HEK293 (cell line): ENCODE measurements around the gene PLB1.

Experiments
- CTCF ChIA-PET: fragments of 350-600 bp; formaldehyde crosslinking; extraction: SDS; loops from one replicate; lab custom pipeline; 2021; ENCODE audit warnings: antibody characterized with exemption; lab: Yijun Ruan, JAX
- POLR2A ChIA-PET: fragments of 300-600 bp; formaldehyde crosslinking; extraction: SDS; loops from one replicate; lab custom pipeline; 2020; ENCODE audit warnings: antibody characterized with exemption, inconsistent platforms; lab: Yijun Ruan, JAX
- H3K27ac ChIP-seq: fragments of 200-500 bp; sonication (Bioruptor generic); 2 replicates; pipeline ENCODE4 v1.5.1; 2014; ENCODE audit warnings: low read depth, low read length, control low read depth, inconsistent platforms; ENCODE audit errors: extremely low read depth
- H3K36me3 ChIP-seq, 2 experiments: fragments of 200-500 bp in 1 of 2; sonication (Bioruptor generic) in 1 of 2; 1 replicate in 1 of 2; 2 replicates in 1 of 2; pipeline ENCODE4 v1.5.1; 2014 to 2017; ENCODE audit warnings: inconsistent platforms in 2 of 2, low read length in 2 of 2; ENCODE audit not compliant: control insufficient read depth in 2 of 2, insufficient read depth in 1 of 2
- H3K4me1 ChIP-seq: fragments of 200-500 bp; sonication (Bioruptor generic); 2 replicates; pipeline ENCODE4 v1.5.1; 2014; ENCODE audit warnings: mild to moderate bottlenecking, low read length, inconsistent platforms; ENCODE audit not compliant: control insufficient read depth, insufficient read depth
- H3K4me3 ChIP-seq: 2 replicates; pipeline ENCODE4 v1.5.1; 2011; ENCODE audit warnings: low read depth, mild to moderate bottlenecking, control low read depth, low read length, moderate library complexity
- H3K9me3 ChIP-seq: fragments of 200-500 bp; sonication (Bioruptor generic); 2 replicates; pipeline ENCODE4 v1.5.1; 2014; ENCODE audit warnings: low read depth, low read length, inconsistent platforms; ENCODE audit not compliant: control insufficient read depth, insufficient read depth
- KLF16 ChIP-seq: fragments of 450-650 bp; formaldehyde crosslinking; IDR thresholded peaks from 2 replicates; pipeline ENCODE4 v1.5.1; 2017; ENCODE audit warnings: missing biosample characterization, missing genetic modification characterization
- MYNN ChIP-seq: fragments of 450-650 bp; formaldehyde crosslinking; IDR thresholded peaks from 2 replicates; pipeline ENCODE4 v1.5.1; 2016; ENCODE audit warnings: missing biosample characterization, missing genetic modification characterization, borderline replicate concordance
- SALL2 ChIP-seq: fragments of 450-650 bp; formaldehyde crosslinking; IDR thresholded peaks from 2 replicates; pipeline ENCODE4 v1.5.0; 2017; ENCODE audit warnings: missing biosample characterization, mild to moderate bottlenecking, missing genetic modification characterization, borderline replicate concordance
- SCRT2 ChIP-seq: fragments of 450-650 bp; formaldehyde crosslinking; IDR thresholded peaks from 2 replicates; pipeline ENCODE4 v1.5.1; 2016; ENCODE audit warnings: missing biosample characterization, missing genetic modification characterization
- YY1 ChIP-seq: fragments of 450-650 bp; formaldehyde crosslinking; IDR thresholded peaks from 2 replicates; pipeline ENCODE4 v1.5.1; 2018; ENCODE audit warnings: missing biosample characterization, missing genetic modification characterization
- ZFHX2 ChIP-seq: fragments of 450-650 bp; formaldehyde crosslinking; conservative IDR thresholded peaks from 2 replicates; pipeline ENCODE4 v1.5.1; 2016; ENCODE audit warnings: missing biosample characterization, missing genetic modification characterization
- ZNF214 ChIP-seq: fragments of 450-650 bp; formaldehyde crosslinking; IDR thresholded peaks from 2 replicates; pipeline ENCODE4 v1.5.1; 2017; ENCODE audit warnings: missing biosample characterization, mild to moderate bottlenecking, missing genetic modification characterization, borderline replicate concordance
- ZNF223 ChIP-seq: fragments of 450-650 bp; formaldehyde crosslinking; IDR thresholded peaks from 2 replicates; pipeline ENCODE4 v1.5.1; 2016; ENCODE audit warnings: missing biosample characterization, missing genetic modification characterization
- ZNF239 ChIP-seq: fragments of 450-650 bp; formaldehyde crosslinking; IDR thresholded peaks from 2 replicates; pipeline ENCODE4 v1.5.1; 2016; ENCODE audit warnings: missing biosample characterization, missing genetic modification characterization
- ZNF24 ChIP-seq: fragments of 450-650 bp; formaldehyde crosslinking; IDR thresholded peaks from 2 replicates; pipeline ENCODE4 v1.5.1; 2016; ENCODE audit warnings: missing biosample characterization, missing genetic modification characterization
- ZNF335 ChIP-seq: fragments of 450-650 bp; formaldehyde crosslinking; conservative IDR thresholded peaks from 2 replicates; pipeline ENCODE4 v1.5.1; 2016; ENCODE audit warnings: missing biosample characterization, missing genetic modification characterization
- ZNF473 ChIP-seq: fragments of 450-650 bp; formaldehyde crosslinking; IDR thresholded peaks from 2 replicates; pipeline ENCODE4 v1.5.1; 2017; ENCODE audit warnings: missing biosample characterization, missing genetic modification characterization
- ZNF529 ChIP-seq: fragments of 450-650 bp; formaldehyde crosslinking; IDR thresholded peaks from 2 replicates; pipeline ENCODE4 v1.5.1; 2017; ENCODE audit warnings: missing genetic modification characterization, missing biosample characterization; ENCODE audit not compliant: insufficient replicate concordance
- ZNF585B ChIP-seq: fragments of 450-650 bp; formaldehyde crosslinking; IDR thresholded peaks from 2 replicates; pipeline ENCODE4 v1.5.1; 2016; ENCODE audit warnings: missing biosample characterization, missing genetic modification characterization
- ZNF629 ChIP-seq: fragments of 450-650 bp; formaldehyde crosslinking; IDR thresholded peaks from 2 replicates; pipeline ENCODE4 v1.5.1; 2017; ENCODE audit warnings: missing biosample characterization, missing genetic modification characterization
- ZNF654 ChIP-seq: fragments of 450-650 bp; formaldehyde crosslinking; IDR thresholded peaks from 2 replicates; pipeline ENCODE4 v1.5.1; 2016; ENCODE audit warnings: low read depth, missing biosample characterization, missing genetic modification characterization
- ZNF670 ChIP-seq: fragments of 450-650 bp; formaldehyde crosslinking; IDR thresholded peaks from 2 replicates; pipeline ENCODE4 v1.5.1; 2016; ENCODE audit warnings: missing biosample characterization, missing genetic modification characterization, low read depth
- ZNF677 ChIP-seq: fragments of 450-650 bp; IDR thresholded peaks from 2 replicates; pipeline ENCODE4 v1.5.0; 2018; ENCODE audit warnings: missing biosample characterization, mild to moderate bottlenecking, missing genetic modification characterization, moderate library complexity
- TF ChIP-seq, protein P1 (sequence below): fragments of 450-650 bp; formaldehyde crosslinking; IDR thresholded peaks from 2 replicates; pipeline ENCODE4 v1.5.1; 2016; ENCODE audit warnings: missing biosample characterization, missing genetic modification characterization
- TF ChIP-seq, protein P2 (sequence below): fragments of 450-650 bp; formaldehyde crosslinking; IDR thresholded peaks from 2 replicates; pipeline ENCODE4 v1.5.1; 2016; ENCODE audit warnings: missing biosample characterization, missing genetic modification characterization
- TF ChIP-seq, protein P3 (sequence below): fragments of 450-650 bp; formaldehyde crosslinking; conservative IDR thresholded peaks from 2 replicates; pipeline ENCODE4 v1.5.1; 2016; ENCODE audit warnings: low read depth, missing biosample characterization, missing genetic modification characterization

PLB1 gene

DNA sequence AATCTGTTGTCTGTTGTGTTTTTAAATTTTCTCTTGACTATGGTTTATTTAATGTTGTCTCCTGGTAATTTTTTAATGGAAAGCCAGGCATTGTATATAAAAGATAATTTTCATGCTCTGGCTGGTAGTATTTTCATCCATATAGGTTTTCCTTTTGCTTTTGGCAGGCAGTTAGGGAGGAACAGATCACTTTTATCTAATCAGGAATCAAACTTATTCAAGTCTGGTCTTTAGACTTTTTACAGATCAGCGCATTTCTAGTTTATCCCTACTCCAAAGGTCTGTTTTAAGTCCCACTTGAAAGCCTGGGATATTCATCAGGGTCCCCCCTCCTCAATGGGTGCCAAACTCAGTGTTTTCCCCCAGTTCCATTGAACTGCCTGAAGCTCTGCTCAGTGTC, 17.2 kb downstream of the PLB1 start (continued):
- TF ChIP-seq ZFHX2 (no peak), ZNF670 (tag by site-specific recombination) (no peak)

DNA sequence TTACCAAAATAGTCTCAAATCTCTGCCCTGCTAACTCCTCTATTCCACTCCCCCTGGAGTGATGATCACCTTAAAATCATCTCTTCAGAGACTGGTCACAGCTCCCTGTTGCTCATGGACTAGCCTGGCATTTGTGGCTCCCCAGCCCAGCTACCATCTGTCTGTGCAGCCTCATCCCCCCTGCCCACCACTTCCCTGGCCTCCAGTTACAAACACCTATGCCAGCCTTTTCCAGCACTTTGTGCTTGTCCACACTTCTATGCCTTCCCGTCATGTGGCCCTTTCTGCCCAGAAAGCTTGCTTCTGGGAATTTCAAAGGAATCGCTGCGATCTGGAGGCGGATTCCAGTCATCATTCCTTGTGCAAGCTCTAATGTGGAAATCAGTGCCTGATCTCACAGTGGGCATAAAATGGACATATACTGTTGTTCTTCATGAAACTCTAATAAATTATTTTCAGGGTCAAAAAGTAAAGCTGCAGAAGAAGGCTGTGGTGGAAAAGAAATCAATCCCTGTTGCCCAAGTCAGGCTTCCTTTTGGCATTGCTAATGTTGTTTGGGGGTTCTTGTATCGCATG, 19.4 kb downstream of the PLB1 start:
- POLR2A ChIA-PET: no interaction called here
- no peak overlapping the region for H3K27ac ChIP-seq
- CTCF ChIA-PET: interaction anchor here (0.6 to 1.2 kb wide), 2 partner anchors 15 to 1222 kb away, joined by 3 to 6 read pairs; no protein-coding TSS in a partner anchor
- no peaks in the 10 kb centered on the region for H3K4me1 ChIP-seq
- no peaks in the 10 kb centered on the region for H3K36me3 ChIP-seq
- TF ChIP-seq SCRT2 (tag by site-specific recombination) (no peak), ZNF677 (tag by site-specific recombination) (no peak), ZNF629 (tag by site-specific recombination) (no peak), ZNF223 (tag by site-specific recombination) (no peak), KLF16 (tag by site-specific recombination) (no peak), ZNF335 (tag by site-specific recombination) (no peak), ZNF585B (tag by site-specific recombination) (no peak), YY1 (tag by site-specific recombination) (no peak), ZNF24 (tag by site-specific recombination) (no peak), ZNF214 (tag by site-specific recombination) (no peak), ZNF529 (no peak), ZNF473 (tag by site-specific recombination) (no peak), SALL2 (tag by site-specific recombination) (no peak), ZNF654 (tag by site-specific recombination) (no peak), ZNF239 (tag by site-specific recombination) (no peak), MYNN (no peak)
- TF ChIP-seq, protein P1, sequence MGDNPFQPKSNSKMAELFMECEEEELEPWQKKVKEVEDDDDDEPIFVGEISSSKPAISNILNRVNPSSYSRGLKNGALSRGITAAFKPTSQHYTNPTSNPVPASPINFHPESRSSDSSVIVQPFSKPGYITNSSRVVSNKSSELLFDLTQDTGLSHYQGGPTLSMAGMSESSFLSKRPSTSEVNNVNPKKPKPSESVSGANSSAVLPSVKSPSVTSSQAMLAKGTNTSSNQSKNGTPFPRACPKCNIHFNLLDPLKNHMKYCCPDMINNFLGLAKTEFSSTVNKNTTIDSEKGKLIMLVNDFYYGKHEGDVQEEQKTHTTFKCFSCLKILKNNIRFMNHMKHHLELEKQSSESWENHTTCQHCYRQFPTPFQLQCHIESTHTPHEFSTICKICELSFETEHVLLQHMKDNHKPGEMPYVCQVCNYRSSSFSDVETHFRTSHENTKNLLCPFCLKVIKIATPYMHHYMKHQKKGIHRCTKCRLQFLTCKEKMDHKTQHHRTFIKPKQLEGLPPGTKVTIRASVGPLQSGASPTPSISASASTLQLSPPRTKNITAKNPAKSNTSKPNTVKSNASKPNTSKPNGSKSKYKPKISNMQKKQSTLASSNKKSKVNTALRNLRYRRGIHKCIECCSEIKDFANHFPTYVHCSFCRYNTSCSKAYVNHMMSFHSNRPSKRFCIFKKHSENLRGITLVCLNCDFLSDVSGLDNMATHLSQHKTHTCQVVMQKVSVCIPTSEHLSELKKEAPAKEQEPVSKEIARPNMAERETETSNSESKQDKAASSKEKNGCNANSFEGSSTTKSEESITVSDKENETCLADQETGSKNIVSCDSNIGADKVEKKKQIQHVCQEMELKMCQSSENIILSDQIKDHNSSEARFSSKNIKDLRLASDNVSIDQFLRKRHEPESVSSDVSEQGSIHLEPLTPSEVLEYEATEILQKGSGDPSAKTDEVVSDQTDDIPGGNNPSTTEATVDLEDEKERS (tag by site-specific recombination): no peak
- TF ChIP-seq, protein P2, sequence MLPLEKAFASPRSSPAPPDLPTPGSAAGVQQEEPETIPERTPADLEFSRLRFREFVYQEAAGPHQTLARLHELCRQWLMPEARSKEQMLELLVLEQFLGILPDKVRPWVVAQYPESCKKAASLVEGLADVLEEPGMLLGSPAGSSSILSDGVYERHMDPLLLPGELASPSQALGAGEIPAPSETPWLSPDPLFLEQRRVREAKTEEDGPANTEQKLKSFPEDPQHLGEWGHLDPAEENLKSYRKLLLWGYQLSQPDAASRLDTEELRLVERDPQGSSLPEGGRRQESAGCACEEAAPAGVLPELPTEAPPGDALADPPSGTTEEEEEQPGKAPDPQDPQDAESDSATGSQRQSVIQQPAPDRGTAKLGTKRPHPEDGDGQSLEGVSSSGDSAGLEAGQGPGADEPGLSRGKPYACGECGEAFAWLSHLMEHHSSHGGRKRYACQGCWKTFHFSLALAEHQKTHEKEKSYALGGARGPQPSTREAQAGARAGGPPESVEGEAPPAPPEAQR (tag by site-specific recombination): no peak
- TF ChIP-seq, protein P3, sequence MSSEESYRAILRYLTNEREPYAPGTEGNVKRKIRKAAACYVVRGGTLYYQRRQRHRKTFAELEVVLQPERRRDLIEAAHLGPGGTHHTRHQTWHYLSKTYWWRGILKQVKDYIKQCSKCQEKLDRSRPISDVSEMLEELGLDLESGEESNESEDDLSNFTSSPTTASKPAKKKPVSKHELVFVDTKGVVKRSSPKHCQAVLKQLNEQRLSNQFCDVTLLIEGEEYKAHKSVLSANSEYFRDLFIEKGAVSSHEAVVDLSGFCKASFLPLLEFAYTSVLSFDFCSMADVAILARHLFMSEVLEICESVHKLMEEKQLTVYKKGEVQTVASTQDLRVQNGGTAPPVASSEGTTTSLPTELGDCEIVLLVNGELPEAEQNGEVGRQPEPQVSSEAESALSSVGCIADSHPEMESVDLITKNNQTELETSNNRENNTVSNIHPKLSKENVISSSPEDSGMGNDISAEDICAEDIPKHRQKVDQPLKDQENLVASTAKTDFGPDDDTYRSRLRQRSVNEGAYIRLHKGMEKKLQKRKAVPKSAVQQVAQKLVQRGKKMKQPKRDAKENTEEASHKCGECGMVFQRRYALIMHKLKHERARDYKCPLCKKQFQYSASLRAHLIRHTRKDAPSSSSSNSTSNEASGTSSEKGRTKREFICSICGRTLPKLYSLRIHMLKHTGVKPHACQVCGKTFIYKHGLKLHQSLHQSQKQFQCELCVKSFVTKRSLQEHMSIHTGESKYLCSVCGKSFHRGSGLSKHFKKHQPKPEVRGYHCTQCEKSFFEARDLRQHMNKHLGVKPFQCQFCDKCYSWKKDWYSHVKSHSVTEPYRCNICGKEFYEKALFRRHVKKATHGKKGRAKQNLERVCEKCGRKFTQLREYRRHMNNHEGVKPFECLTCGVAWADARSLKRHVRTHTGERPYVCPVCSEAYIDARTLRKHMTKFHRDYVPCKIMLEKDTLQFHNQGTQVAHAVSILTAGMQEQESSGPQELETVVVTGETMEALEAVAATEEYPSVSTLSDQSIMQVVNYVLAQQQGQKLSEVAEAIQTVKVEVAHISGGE (tag by site-specific recombination): no peak
- TF ChIP-seq, all 188 proteins: peak for 0
- Histone ChIP-seq H3K4me3 (no peak overlapping the region), H3K9me3 (no peaks in the 10 kb centered on the region; the same call in 1 of the 2 replicates)
